Heart left ventricle (tissue), 13 donors: Measurements from ENCODE around the gene SMC6.

Experiments used
- CTCF ChIP-seq, 12 donors: fragments of 200-600 bp; sonication (generic) in 4 of 12; IDR thresholded peaks; one replicate each; pipeline versions ENCODE4 v1.5.0 to v1.8.0; 2018 to 2022; ENCODE audit warnings: antibody characterized with exemption in 12 of 12, mild to moderate bottlenecking in 5 of 12
- POLR2A ChIP-seq, 2 donors: fragments of 450-650 bp; IDR thresholded peaks; one replicate each; pipeline ENCODE4 v1.6.1; 2017; ENCODE audit warnings: antibody characterized with exemption in 2 of 2, mild to moderate bottlenecking in 2 of 2, moderate library complexity in 2 of 2
- donor health status: ischemic (EF 13 %, LVEDD 7.1; RV severe dilation, severe dysfunction).
- donor health status: DM: no; HTN: yes; CAD: no.
- donor health status: DM: no; HTN: no; CAD: no.
- donor health status: ischemic (EF 25% LVEDD 6.9; RV normal size, moderate dysfunction).
- donor health status: ischemic (EF 25% LVEDD 5.7; RV mildly dilated, moderate dysfunction).
- donor health status: ischemic (EF 35%, LVEDD 5.7; RV mildly dilated, moderate dysfunction).
- donor health status: nonischemic (EF 11% LVEDD 7.7; RV severe dilation, severe dysfunction).
- donor health status: DM: yes; HTN: yes; CAD: no.
- donor health status: PGD.
- donor health status: ischemic (EF 29% LVEDD 5.4; RV normal size, mild dysfunction).
- donor health status: nonischemic (EF 23%, LVEDD 6.1; RV moderate dilation, normal function).

- TF ChIP-seq CTCF (IDR thresholded peaks at IDR 0.05) (no peak), POLR2A (IDR thresholded peaks at IDR 0.05) (no peak)
Measured at GRCh38 chr2:17798338-17798737, 44.7 kb upstream of the SMC6 start.
